Endothelial cell of umbilical vein (primary cell): ENCODE data around the gene CDHR5. TPM values are rescaled to one million over a fixed set of nuclear protein-coding genes. Genes with fewer than 3 reads are reported as not detected.
"Not testable (repeated sequence)": the region's sequence is repeated elsewhere in the genome, so short reads cannot be mapped to it uniquely, and the experiment has no call there.

Experiments used
- BruUV-seq: library from RNA; stranded (reverse); fragments of 400-500 nt; replicated peaks from 2 replicates; lab custom pipeline; 2021; lab: Mats Ljungman, UMichigan
- CTCF ChIA-PET: fragments of 300-600, 350-600 bp; sonication (Branson Sonifier 250); formaldehyde crosslinking; loops from one replicate; lab custom pipeline; 2021; ENCODE audit warnings: antibody characterized with exemption, inconsistent platforms; lab: Charles Lee
- POLR2A ChIA-PET: fragments of 300-600, 350-600 bp; sonication (Branson Sonifier 250); formaldehyde crosslinking; loops from one replicate; lab custom pipeline; 2021; ENCODE audit warnings: antibody characterized with exemption, inconsistent platforms; lab: Charles Lee
- DNase-seq: peaks from one replicate; pipeline ENCODE4 v3.0.0-alpha.2; 2011; ENCODE audit warnings: low read depth, low spot score
- FAIRE-seq: peaks from 2 replicates; lab custom pipeline; 2011; peaks lifted over from hg19 to GRCh38; lab: Jason Lieb, UNC
- H2AFZ ChIP-seq: 2 replicates; pipeline ENCODE4 v1.6.0; 2012; ENCODE audit warnings: low read depth, low read length, control low read depth, inconsistent platforms
- H3K27ac ChIP-seq: 2 replicates; pipeline ENCODE4 v1.5.1; 2011; ENCODE audit warnings: low read depth, mild to moderate bottlenecking, control low read depth, low read length, moderate library complexity; ENCODE audit not compliant: insufficient read depth
- H3K27me3 ChIP-seq, 2 experiments: 2 replicates each; pipeline versions ENCODE4 v1.6.0 to v1.6.1; 2011; ENCODE audit warnings: low read length in 2 of 2, mixed read lengths in 1 of 2; ENCODE audit not compliant: control insufficient read depth in 2 of 2, insufficient read depth in 2 of 2
- H3K36me3 ChIP-seq, 2 experiments: 2 replicates in 1 of 2; 3 replicates in 1 of 2; pipeline ENCODE4 v1.5.1; 2011; ENCODE audit warnings: low read length in 2 of 2, mild to moderate bottlenecking in 1 of 2, moderate library complexity in 1 of 2; ENCODE audit not compliant: control insufficient read depth in 2 of 2, insufficient read depth in 2 of 2; ENCODE audit errors: extremely low read depth in 1 of 2
- H3K4me1 ChIP-seq: 3 replicates; pipeline ENCODE4 v1.5.1; 2011; ENCODE audit warnings: mild to moderate bottlenecking, low read length; ENCODE audit not compliant: control insufficient read depth, insufficient read depth; ENCODE audit errors: extremely low read depth
- H3K4me2 ChIP-seq: 2 replicates; pipeline ENCODE4 v1.6.1; 2011; ENCODE audit warnings: low read length, control low read depth, mixed read lengths; ENCODE audit not compliant: insufficient read depth
- H3K4me3 ChIP-seq, 3 experiments: fragments of 200-600 bp in 1 of 3; sonication (generic), shearing (Covaris generic) in 1 of 3; replicated peaks in 1 of 3; 2 replicates each; pipeline ENCODE4 v1.5.1; 2011 to 2016; ENCODE audit warnings: control low read depth in 3 of 3, low read length in 3 of 3, mild to moderate bottlenecking in 2 of 3, inconsistent platforms in 1 of 3, low read depth in 1 of 3, moderate library complexity in 1 of 3; ENCODE audit not compliant: insufficient read depth in 1 of 3
- H3K79me2 ChIP-seq: 2 replicates; pipeline ENCODE4 v1.6.0; 2012; ENCODE audit warnings: low read length, inconsistent platforms; ENCODE audit not compliant: control insufficient read depth, insufficient read depth
- H3K9ac ChIP-seq: replicated peaks from 2 replicates; pipeline ENCODE3; 2011; ENCODE audit warnings: low read length, control low read depth; ENCODE audit not compliant: insufficient read depth; ENCODE audit errors: extremely low read depth
- H3K9me1 ChIP-seq: replicated peaks from 3 replicates; pipeline ENCODE4 v1.6.0; 2011; ENCODE audit warnings: mild to moderate bottlenecking, low read length; ENCODE audit not compliant: control insufficient read depth, insufficient read depth; ENCODE audit errors: extremely low read depth
- H3K9me3 ChIP-seq: replicated peaks from 2 replicates; pipeline ENCODE4 v1.5.1; 2012; ENCODE audit warnings: low read length, inconsistent platforms; ENCODE audit not compliant: control insufficient read depth, insufficient read depth
- H4K20me1 ChIP-seq: replicated peaks from 2 replicates; pipeline ENCODE3; 2011; ENCODE audit warnings: mild to moderate bottlenecking, low read length; ENCODE audit not compliant: control insufficient read depth, insufficient read depth; ENCODE audit errors: extremely low read depth
- EZH2 ChIP-seq: IDR thresholded peaks from 2 replicates; pipeline ENCODE4 v1.6.1; 2012; ENCODE audit warnings: borderline replicate concordance, low read depth, mild to moderate bottlenecking, moderate library complexity, low read length, inconsistent platforms; ENCODE audit not compliant: severe bottlenecking
- FOS ChIP-seq: IDR thresholded peaks from 2 replicates; pipeline ENCODE4 v1.6.1; 2011; ENCODE audit warnings: mild to moderate bottlenecking, low read length, moderate library complexity, borderline replicate concordance; ENCODE audit not compliant: insufficient read depth
- GATA2 ChIP-seq: IDR thresholded peaks from 2 replicates; pipeline ENCODE4 v1.7.0; 2011; ENCODE audit warnings: low read depth, mild to moderate bottlenecking, moderate library complexity, mixed read lengths, low read length; ENCODE audit not compliant: insufficient read length, insufficient read depth
- MYC ChIP-seq: IDR thresholded peaks from one replicate; pipeline ENCODE4 v1.6.1; 2011; ENCODE audit warnings: mild to moderate bottlenecking, low read depth, low read length
- POLR2A ChIP-seq: IDR thresholded peaks from 2 replicates; pipeline ENCODE4 v1.6.1; 2012; ENCODE audit warnings: low read depth, mild to moderate bottlenecking, control low read depth, low read length
- dilution Hi-C: fragments of 300-500 bp; cut with MboI; formaldehyde crosslinking; loops from one replicate; pipeline ENCODE4 v1.15.0; 2019; ENCODE audit warnings: low sequenced_read_pairs; ENCODE audit not compliant: extremely low pct_ligation_motif_present
- intact Hi-C: fragments of 100-400 bp; cut with micrococcal nuclease; formaldehyde crosslinking; loops from one replicate; pipeline ENCODE4 v1.10.0; 2022
- polyA plus RNA-seq, 4 experiments: library from polyadenylated mRNA; depleted of rRNA in 3 of 4; stranded (reverse) in 3 of 4; unstranded in 1 of 4; fragments of >200 nt; gene quantifications; 2 replicates each; pipeline versions ENCODE4 v1.2.1 to v1.2.3, GENCODE V29; 2011 to 2012; ENCODE audit warnings: missing spikeins in 1 of 4
- total RNA-seq: library from RNA; stranded (reverse); gene quantifications from 2 replicates; pipeline ENCODE4 v1.2.3, GENCODE V29; 2021
- TF ChIP-seq, protein P1 (sequence below): IDR thresholded peaks from 2 replicates; pipeline ENCODE4 v1.6.1; 2011; ENCODE audit not compliant: insufficient read depth, insufficient read length

Gene CDHR5
- total and polyA plus RNA-seq, 2 donors (not counting 3 experiments of a cell fraction or from before 2014, with no cell fraction given), result not detected

DNA sequence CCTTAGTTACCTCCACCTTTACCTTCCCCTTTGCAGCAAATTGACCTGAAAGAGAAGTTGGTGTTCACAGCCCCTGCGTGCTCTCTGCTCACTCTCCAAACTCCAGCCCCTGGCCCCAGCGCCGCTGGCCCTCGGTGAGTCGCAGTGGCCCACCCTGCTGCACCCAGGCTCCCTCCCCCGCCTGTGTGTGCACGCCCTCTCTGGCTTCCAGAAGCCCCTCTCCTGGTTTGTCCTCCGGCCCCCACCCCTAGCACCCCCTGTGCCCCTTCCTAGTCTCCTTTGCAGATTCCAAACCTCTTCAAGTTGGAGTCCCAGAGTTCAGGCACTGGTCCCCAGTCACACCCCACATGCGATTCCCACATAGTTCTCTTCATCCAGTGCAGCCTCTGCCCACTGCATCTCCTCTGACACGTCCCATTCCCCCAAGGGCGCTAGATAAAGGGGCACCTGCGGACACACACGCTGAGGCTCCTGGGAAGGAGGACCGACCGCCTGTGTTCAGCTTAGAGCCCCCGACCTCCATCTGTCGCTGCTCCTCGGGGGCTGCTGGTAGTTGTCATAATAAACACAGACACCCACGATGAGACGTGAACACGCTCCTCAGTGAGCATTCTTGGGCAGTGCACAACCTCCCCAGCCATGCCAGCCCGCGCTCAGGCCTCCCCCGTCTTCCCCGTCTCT, 50.0 kb downstream of the CDHR5 start:
- Histone ChIP-seq H3K4me3 (peak overlapping the region; percentile 29 to 51 (median 40)), H3K9ac (no peak overlapping the region), H3K79me2 (peaks cover 32% of the 10 kb centered on the region), H4K20me1 (no peaks in the 10 kb centered on the region), H2AFZ (peak overlapping the region; percentile 98), H3K27me3 (peaks cover 8 to 10% of the 10 kb centered on the region in 2 experiments), H3K27ac (no peak overlapping the region), H3K4me2 (peak overlapping the region; percentile 67), H3K4me1 (peaks cover 14% of the 10 kb centered on the region), H3K36me3 (no peaks in the 10 kb centered on the region), H3K9me1 (no peaks in the 10 kb centered on the region), H3K9me3 (no peaks in the 10 kb centered on the region)
- CTCF ChIA-PET, result interaction anchor here (1.0 to 1.8 kb wide), 5 partner anchors 10 to 201 kb away, joined by 3 to 7 read pairs (median 4); no protein-coding TSS in a partner anchor
- DNase-seq (peak; percentile 16), FAIRE-seq (no peak)
- intact Hi-C loops (loop anchor here (5.0 kb wide), 1 partner anchor 38 kb away; no protein-coding TSS in a partner anchor), dilution Hi-C loops (no loop called here)
- POLR2A ChIA-PET, result no interaction called here
- no TSS peak for BruUV-seq
- no peak for TF ChIP-seq GATA2
- TF ChIP-seq FOS, result no peak
- TF ChIP-seq MYC, result no peak
- TF ChIP-seq, protein P1, sequence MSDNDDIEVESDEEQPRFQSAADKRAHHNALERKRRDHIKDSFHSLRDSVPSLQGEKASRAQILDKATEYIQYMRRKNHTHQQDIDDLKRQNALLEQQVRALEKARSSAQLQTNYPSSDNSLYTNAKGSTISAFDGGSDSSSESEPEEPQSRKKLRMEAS, result no peak
- TF ChIP-seq EZH2, result no peak
- TF ChIP-seq POLR2A, result no peak

DNA sequence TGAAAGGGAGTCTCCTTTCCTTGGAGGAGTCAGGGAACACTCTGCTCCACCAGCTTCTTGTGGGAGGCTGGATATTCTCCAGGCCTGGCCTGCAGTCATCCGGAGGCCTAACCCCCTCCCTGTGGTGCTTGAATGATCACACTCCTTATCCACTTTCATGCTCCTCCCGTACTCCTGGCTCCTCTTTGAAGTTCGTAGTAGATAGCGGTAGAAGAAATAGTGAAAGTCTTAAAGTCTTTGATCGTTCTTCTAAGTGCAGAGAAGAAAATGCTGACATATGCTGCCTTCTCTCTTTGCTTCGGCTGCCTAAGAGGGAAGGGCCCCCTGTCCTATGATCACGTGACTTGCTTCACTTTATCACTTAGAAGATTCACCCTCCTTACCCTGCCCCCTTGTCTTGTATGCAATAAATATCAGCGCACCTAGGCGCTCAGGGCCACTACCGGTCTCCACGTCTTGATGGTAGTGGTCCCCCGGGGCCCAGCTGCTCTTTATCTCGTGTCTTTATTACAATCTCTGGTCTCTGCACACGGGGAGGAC, 50.7 kb downstream of the CDHR5 start:
- H3K27ac ChIP-seq, intact Hi-C loops, H4K20me1 ChIP-seq, BruUV-seq, H2AFZ ChIP-seq, H3K4me2 ChIP-seq, H3K36me3 ChIP-seq, H3K4me3 ChIP-seq, DNase-seq, H3K9ac ChIP-seq, POLR2A ChIA-PET, dilution Hi-C loops, H3K9me1 ChIP-seq, FAIRE-seq, CTCF ChIA-PET, H3K9me3 ChIP-seq: not testable (repeated sequence)
- Histone ChIP-seq H3K4me1 (peaks cover 18% of the 10 kb centered on the region), H3K79me2 (peaks cover 26% of the 10 kb centered on the region), H3K27me3 (peaks cover 8 to 10% of the 10 kb centered on the region in 2 experiments)
